ENCODE results near the gene RNF220. TPM values are rescaled to one million over a fixed set of nuclear protein-coding genes. Genes with fewer than 3 reads are reported as not detected.

RNF220 gene
- total RNA-seq, 1 donor from 2014 or later: 47.1 TPM

- H3K4me3 Mint-ChIP-seq (ENCODE audit: unreplicated experiment): no peak overlapping the region
- H3K9me3 Mint-ChIP-seq (ENCODE audit: unreplicated experiment): no peaks in the 10 kb centered on the region
- H3K36me3 Mint-ChIP-seq (ENCODE audit: low read depth, unreplicated experiment): peaks cover 4% of the 10 kb centered on the region
- H3K4me1 Mint-ChIP-seq (ENCODE audit: low read depth, unreplicated experiment): peaks cover 5% of the 10 kb centered on the region
- H3K4me1 ChIP-seq (ENCODE audit: insufficient read depth, low read length): no peaks in the 10 kb centered on the region
- no peaks in the 10 kb centered on the region for H4K20me1 ChIP-seq (ENCODE audit: insufficient read depth, low read length)
- H3K27me3 ChIP-seq (ENCODE audit: insufficient read depth, low read length): peaks cover 48% of the 10 kb centered on the region
- no peak overlapping the region for H3K27ac Mint-ChIP-seq (ENCODE audit: unreplicated experiment)
- no peak overlapping the region for H3K27ac ChIP-seq (ENCODE audit: low read depth, low read length)
- H3K9ac ChIP-seq (ENCODE audit: low read length): no peak overlapping the region
- FAIRE-seq (no peak), DNase-seq (ENCODE audit: low read depth) (no peak)
- no peak overlapping the region for H2AFZ ChIP-seq (ENCODE audit: low read depth, low read length)
- TF ChIP-seq CTCF (IDR thresholded peaks at IDR 0.05; ENCODE audit: insufficient read depth, low read depth, low read length): no peak
- no peak for TF ChIP-seq EZH2 (IDR thresholded peaks at IDR 0.05; ENCODE audit: insufficient read depth, low read length)
- H3K4me2 ChIP-seq (ENCODE audit: low read length): no peak overlapping the region
- H3K36me3 ChIP-seq (ENCODE audit: insufficient read depth, low read length): no peaks in the 10 kb centered on the region
- no peak overlapping the region for H3K4me3 ChIP-seq (ENCODE audit: insufficient read depth, low read depth, low read length)
- peaks cover 3% of the 10 kb centered on the region for H3K27me3 Mint-ChIP-seq (ENCODE audit: low read depth, unreplicated experiment)
- H3K9me3 ChIP-seq (ENCODE audit: insufficient read depth, low read depth, low read length): no peaks in the 10 kb centered on the region
- H3K79me2 ChIP-seq (ENCODE audit: insufficient read depth, low read length): no peaks in the 10 kb centered on the region
These were observed 91.6 kb downstream of the RNF220 start for GRCh38 chr1:44496541-44497171.

- Histone ChIP-seq H3K27me3 (ENCODE audit: insufficient read depth, low read length) (peaks cover 54% of the 10 kb centered on the region), H3K4me3 (ENCODE audit: insufficient read depth, low read depth, low read length) (no peak overlapping the region), H3K36me3 (ENCODE audit: insufficient read depth, low read length) (no peaks in the 10 kb centered on the region), H3K27ac (ENCODE audit: low read depth, low read length) (no peak overlapping the region), H3K9me3 (ENCODE audit: insufficient read depth, low read depth, low read length) (no peaks in the 10 kb centered on the region), H3K79me2 (ENCODE audit: insufficient read depth, low read length) (no peaks in the 10 kb centered on the region), H3K4me2 (ENCODE audit: low read length) (no peak overlapping the region), H2AFZ (ENCODE audit: low read depth, low read length) (no peak overlapping the region), H4K20me1 (ENCODE audit: insufficient read depth, low read length) (no peaks in the 10 kb centered on the region), H3K9ac (ENCODE audit: low read length) (no peak overlapping the region), H3K4me1 (ENCODE audit: insufficient read depth, low read length) (no peaks in the 10 kb centered on the region)
- peaks cover 3% of the 10 kb centered on the region for H3K27me3 Mint-ChIP-seq (ENCODE audit: low read depth, unreplicated experiment)
- DNase-seq (ENCODE audit: low read depth): no peak
- no peak overlapping the region for H3K27ac Mint-ChIP-seq (ENCODE audit: unreplicated experiment)
- no peak overlapping the region for H3K4me3 Mint-ChIP-seq (ENCODE audit: unreplicated experiment)
- H3K36me3 Mint-ChIP-seq (ENCODE audit: low read depth, unreplicated experiment): peaks cover 2% of the 10 kb centered on the region
- no peaks in the 10 kb centered on the region for H3K9me3 Mint-ChIP-seq (ENCODE audit: unreplicated experiment)
- FAIRE-seq: no peak
- TF ChIP-seq CTCF (IDR thresholded peaks at IDR 0.05; ENCODE audit: insufficient read depth, low read depth, low read length) (no peak), EZH2 (IDR thresholded peaks at IDR 0.05; ENCODE audit: insufficient read depth, low read length) (no peak)
- H3K4me1 Mint-ChIP-seq (ENCODE audit: low read depth, unreplicated experiment): peaks cover 11% of the 10 kb centered on the region
These were observed 92.5 kb downstream of the RNF220 start for GRCh38 chr1:44497422-44498170.

- H3K4me3 Mint-ChIP-seq (ENCODE audit: unreplicated experiment): no peak overlapping the region
- no peaks in the 10 kb centered on the region for H3K79me2 ChIP-seq (ENCODE audit: insufficient read depth, low read length)
- no peak for FAIRE-seq
- peaks cover 11% of the 10 kb centered on the region for H3K4me1 Mint-ChIP-seq (ENCODE audit: low read depth, unreplicated experiment)
- peaks cover 2% of the 10 kb centered on the region for H3K36me3 Mint-ChIP-seq (ENCODE audit: low read depth, unreplicated experiment)
- no peak overlapping the region for H3K27ac Mint-ChIP-seq (ENCODE audit: unreplicated experiment)
- H3K27me3 ChIP-seq (ENCODE audit: insufficient read depth, low read length): peaks cover 54% of the 10 kb centered on the region
- H3K4me3 ChIP-seq (ENCODE audit: insufficient read depth, low read depth, low read length): no peak overlapping the region
- H3K27me3 Mint-ChIP-seq (ENCODE audit: low read depth, unreplicated experiment): peaks cover 4% of the 10 kb centered on the region
- no peak overlapping the region for H3K9ac ChIP-seq (ENCODE audit: low read length)
- no peaks in the 10 kb centered on the region for H3K9me3 Mint-ChIP-seq (ENCODE audit: unreplicated experiment)
- no peaks in the 10 kb centered on the region for H3K9me3 ChIP-seq (ENCODE audit: insufficient read depth, low read depth, low read length)
- no peaks in the 10 kb centered on the region for H4K20me1 ChIP-seq (ENCODE audit: insufficient read depth, low read length)
- H3K36me3 ChIP-seq (ENCODE audit: insufficient read depth, low read length): no peaks in the 10 kb centered on the region
- H3K27ac ChIP-seq (ENCODE audit: low read depth, low read length): no peak overlapping the region
- H3K4me1 ChIP-seq (ENCODE audit: insufficient read depth, low read length): no peaks in the 10 kb centered on the region
- TF ChIP-seq CTCF (IDR thresholded peaks at IDR 0.05; ENCODE audit: insufficient read depth, low read depth, low read length) (no peak), EZH2 (IDR thresholded peaks at IDR 0.05; ENCODE audit: insufficient read depth, low read length) (no peak)
- H2AFZ ChIP-seq (ENCODE audit: low read depth, low read length): no peak overlapping the region
- no peak overlapping the region for H3K4me2 ChIP-seq (ENCODE audit: low read length)
- no peak for DNase-seq (ENCODE audit: low read depth)
These were observed 94.3 kb downstream of the RNF220 start for GRCh38 chr1:44499306-44499705.

All from astrocyte (in vitro differentiated cells and primary cell).